Adrenal gland (tissue), 5 donors: ENCODE results near the gene LRRTM1.

ENCODE experiments used
- POLR2A ChIP-seq, 2 donors: fragments of 450-650 bp; IDR thresholded peaks; one replicate each; pipeline ENCODE4 v1.6.1; 2017; ENCODE audit warnings: antibody characterized with exemption in 2 of 2, mild to moderate bottlenecking in 2 of 2, moderate library complexity in 1 of 2
- TF ChIP-seq, protein P1 (sequence below), 6 experiments: fragments of 450-650 bp in 4 of 6; fragments of 200-600 bp in 2 of 6; sonication (generic) in 1 of 6; IDR thresholded peaks; 1 replicate in 5 of 6; 2 replicates in 1 of 6; pipeline versions ENCODE4 v1.5.1 to v1.8.0; 2016 to 2021; ENCODE audit warnings: antibody characterized with exemption in 6 of 6, mild to moderate bottlenecking in 2 of 6, moderate library complexity in 1 of 6
- donor health status: DM: no; HTN: no; CAD: no.

DNA sequence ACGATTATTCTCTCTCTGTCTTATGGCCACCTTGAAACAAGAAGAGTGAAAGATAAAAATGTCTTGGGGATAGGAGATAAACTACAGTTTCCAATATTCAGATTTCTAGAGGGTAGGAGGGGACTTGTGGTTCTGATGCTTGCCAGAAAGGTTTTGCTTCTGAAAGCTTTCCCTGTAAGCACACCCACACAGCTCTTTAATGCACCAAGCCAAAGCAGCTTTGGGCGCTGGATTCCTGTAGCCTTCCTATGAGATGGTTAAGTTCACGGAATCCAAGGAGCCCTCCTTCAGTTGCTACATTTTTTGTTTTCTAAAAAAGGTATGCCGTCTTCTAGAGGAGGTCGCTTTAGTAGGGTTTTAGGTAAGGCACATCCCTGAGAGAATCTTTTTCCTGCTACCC lies 4.9 kb downstream of the LRRTM1 start:
- TF ChIP-seq, protein P1, sequence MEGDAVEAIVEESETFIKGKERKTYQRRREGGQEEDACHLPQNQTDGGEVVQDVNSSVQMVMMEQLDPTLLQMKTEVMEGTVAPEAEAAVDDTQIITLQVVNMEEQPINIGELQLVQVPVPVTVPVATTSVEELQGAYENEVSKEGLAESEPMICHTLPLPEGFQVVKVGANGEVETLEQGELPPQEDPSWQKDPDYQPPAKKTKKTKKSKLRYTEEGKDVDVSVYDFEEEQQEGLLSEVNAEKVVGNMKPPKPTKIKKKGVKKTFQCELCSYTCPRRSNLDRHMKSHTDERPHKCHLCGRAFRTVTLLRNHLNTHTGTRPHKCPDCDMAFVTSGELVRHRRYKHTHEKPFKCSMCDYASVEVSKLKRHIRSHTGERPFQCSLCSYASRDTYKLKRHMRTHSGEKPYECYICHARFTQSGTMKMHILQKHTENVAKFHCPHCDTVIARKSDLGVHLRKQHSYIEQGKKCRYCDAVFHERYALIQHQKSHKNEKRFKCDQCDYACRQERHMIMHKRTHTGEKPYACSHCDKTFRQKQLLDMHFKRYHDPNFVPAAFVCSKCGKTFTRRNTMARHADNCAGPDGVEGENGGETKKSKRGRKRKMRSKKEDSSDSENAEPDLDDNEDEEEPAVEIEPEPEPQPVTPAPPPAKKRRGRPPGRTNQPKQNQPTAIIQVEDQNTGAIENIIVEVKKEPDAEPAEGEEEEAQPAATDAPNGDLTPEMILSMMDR (IDR thresholded peaks at IDR 0.05): no peak
- TF ChIP-seq POLR2A (IDR thresholded peaks at IDR 0.05): no peak
